ENCODE measurements around the gene APLN.

DNA sequence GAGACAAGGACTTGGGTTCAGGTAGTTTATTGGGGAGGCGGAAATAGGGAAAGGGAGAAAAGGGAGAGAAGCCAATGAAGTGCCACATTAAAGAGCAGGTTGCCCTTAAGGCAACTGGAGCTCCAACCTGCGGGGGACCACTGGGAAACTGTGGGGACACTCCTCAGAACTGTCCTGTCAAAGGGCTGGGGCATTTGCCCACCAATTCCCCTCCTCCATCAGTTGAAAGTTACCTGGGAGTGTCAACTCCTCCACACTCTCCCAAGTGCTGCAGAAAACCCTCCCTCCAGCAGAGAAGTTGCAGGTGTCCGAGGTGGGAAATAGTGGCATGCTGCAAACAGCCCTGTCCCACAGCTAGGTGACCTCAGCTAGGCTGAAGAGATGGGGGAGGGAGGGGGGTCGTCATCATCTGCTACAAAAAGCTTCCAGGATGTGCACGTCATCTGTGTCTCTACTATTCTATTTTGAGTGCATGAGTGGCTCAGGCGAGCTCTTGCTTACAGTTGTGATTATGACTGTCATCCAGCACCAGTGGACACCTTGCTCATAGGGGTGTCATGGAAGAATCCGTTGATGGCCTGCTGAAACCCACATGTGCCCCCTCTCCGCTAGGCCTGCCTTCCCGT is 42.6 kb upstream of the APLN start:
- TF ChIP-seq EZH2 (IDR thresholded peaks at IDR 0.05; ENCODE audit: low read length): no peak
- TF ChIP-seq, protein P1, sequence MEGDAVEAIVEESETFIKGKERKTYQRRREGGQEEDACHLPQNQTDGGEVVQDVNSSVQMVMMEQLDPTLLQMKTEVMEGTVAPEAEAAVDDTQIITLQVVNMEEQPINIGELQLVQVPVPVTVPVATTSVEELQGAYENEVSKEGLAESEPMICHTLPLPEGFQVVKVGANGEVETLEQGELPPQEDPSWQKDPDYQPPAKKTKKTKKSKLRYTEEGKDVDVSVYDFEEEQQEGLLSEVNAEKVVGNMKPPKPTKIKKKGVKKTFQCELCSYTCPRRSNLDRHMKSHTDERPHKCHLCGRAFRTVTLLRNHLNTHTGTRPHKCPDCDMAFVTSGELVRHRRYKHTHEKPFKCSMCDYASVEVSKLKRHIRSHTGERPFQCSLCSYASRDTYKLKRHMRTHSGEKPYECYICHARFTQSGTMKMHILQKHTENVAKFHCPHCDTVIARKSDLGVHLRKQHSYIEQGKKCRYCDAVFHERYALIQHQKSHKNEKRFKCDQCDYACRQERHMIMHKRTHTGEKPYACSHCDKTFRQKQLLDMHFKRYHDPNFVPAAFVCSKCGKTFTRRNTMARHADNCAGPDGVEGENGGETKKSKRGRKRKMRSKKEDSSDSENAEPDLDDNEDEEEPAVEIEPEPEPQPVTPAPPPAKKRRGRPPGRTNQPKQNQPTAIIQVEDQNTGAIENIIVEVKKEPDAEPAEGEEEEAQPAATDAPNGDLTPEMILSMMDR (optimal IDR thresholded peaks at IDR 0.05 in 1 of 3, IDR thresholded peaks at IDR 0.05 in 1 of 3, conservative IDR thresholded peaks at IDR 0.05 in 1 of 3; ENCODE audit: extremely low read depth in 1 of 3, insufficient read depth in 2 of 3, low read length in 3 of 3): no peak

All from keratinocyte (primary cell).